Vein endothelial cell (primary cell): Measurements from ENCODE around the gene RS1. TPM values are rescaled to one million over a fixed set of nuclear protein-coding genes. Genes with fewer than 3 reads are reported as not detected.

ENCODE experiments used
- total RNA-seq: library from RNA; depleted of rRNA; stranded (reverse); fragments of >200 nt; gene quantifications from 2 replicates; pipeline ENCODE4 v1.2.3, GENCODE V29; 2012

The RS1 gene
- total RNA-seq: not detected in 2 replicates

GRCh38 chrX:18672008-18672407, at the start of gene RS1:
RS1 (minus strand) TSS chrX:18672108; CDS start chrX:18672068, 40 bp downstream.

GRCh38 chrX:18707426-18708049, 35.6 kb upstream of the RS1 start, which contains the start of gene PPEF1:
PPEF1 (plus strand) TSS chrX:18707645; CDS start chrX:18707781, 136 bp downstream.

Other genes starting within 250 kb of the RS1 start
- gene CDKL5, start 246.5 kb downstream of the RS1 start, total RNA-seq: 3.6 and 5.0 TPM in 2 replicates
- gene PPEF1, start 35.5 kb upstream of the RS1 start, total RNA-seq: not detected in 2 replicates